Measurements from ENCODE around the gene TXNL4B.

DNA sequence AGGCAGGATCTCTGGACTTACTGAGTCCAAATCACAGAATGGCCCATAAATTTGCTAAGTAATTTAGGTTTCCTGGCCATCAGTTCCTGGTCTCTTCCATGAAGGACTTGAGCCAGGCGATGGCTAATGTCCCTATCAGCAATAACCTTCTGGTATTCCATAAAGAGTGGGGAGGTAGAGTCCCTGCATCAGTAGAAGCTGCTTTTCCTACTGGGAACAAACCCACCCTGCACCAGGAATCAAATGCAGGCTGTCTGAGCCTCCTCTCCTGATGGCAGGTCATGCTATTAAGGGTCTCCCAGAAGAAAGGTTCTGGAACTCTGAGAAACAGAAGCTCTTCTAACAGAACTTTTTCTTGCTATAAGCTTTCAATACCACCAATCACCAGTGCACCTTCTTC is 31.9 kb downstream of the TXNL4B start:
- TF ChIP-seq CTCF (IDR thresholded peaks at IDR 0.05) = no peak
- TF ChIP-seq POLR2A (IDR thresholded peaks at IDR 0.05) = no peak

Data from right lobe of liver (tissue), 4 donors.